MM.1S (cell line): ENCODE results near the gene ITPR1.

Source experiments
- EZH2 ChIP-seq: fragments of 300-600 bp; sonication (generic); optimal IDR thresholded peaks from 2 replicates; pipeline ENCODE3; 2017; ENCODE audit warnings: low read depth, mild to moderate bottlenecking, antibody characterized with exemption, low read length, mixed read lengths
- TF ChIP-seq, protein P1 (sequence below): fragments of 300-600 bp; sonication (generic); IDR thresholded peaks from 2 replicates; pipeline ENCODE4 v1.5.1; 2016; ENCODE audit warnings: antibody characterized with exemption, low read length, mixed read lengths

DNA sequence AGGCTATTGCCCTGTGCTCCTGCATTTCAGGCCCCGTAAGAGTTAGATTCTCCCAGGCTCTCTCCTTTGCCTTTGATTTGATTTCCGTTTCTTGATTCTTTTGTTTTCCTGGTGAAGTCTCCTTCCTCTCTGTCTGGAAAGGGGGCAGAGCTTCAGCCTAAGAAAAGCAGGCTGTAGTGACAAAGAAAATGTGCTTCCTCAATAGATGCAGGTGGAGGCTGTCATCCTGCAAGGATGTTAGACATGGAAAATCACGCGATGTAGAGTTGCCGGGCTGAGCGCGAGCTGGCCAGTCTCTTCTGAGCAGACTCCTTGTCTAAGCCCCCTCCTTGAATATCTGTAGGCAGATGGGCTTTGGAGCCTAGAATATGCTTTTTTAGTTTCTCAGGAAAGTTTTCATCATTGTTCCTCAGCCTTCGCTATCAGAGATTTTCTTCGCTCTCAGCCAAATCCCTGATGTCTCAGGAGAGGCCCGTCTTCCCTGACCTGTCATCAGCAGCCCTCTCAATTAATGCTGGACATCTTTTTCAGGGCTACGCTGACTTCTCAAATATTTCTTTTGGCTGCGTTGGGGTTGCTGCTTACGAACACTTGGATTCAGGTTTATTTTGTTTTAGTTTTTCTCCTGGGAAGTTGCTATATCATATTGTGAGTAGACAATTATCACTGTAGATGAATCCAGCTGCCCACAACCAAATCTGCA lies 163.6 kb downstream of the ITPR1 start:
- TF ChIP-seq, protein P1, sequence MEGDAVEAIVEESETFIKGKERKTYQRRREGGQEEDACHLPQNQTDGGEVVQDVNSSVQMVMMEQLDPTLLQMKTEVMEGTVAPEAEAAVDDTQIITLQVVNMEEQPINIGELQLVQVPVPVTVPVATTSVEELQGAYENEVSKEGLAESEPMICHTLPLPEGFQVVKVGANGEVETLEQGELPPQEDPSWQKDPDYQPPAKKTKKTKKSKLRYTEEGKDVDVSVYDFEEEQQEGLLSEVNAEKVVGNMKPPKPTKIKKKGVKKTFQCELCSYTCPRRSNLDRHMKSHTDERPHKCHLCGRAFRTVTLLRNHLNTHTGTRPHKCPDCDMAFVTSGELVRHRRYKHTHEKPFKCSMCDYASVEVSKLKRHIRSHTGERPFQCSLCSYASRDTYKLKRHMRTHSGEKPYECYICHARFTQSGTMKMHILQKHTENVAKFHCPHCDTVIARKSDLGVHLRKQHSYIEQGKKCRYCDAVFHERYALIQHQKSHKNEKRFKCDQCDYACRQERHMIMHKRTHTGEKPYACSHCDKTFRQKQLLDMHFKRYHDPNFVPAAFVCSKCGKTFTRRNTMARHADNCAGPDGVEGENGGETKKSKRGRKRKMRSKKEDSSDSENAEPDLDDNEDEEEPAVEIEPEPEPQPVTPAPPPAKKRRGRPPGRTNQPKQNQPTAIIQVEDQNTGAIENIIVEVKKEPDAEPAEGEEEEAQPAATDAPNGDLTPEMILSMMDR, result no peak
- no peak for TF ChIP-seq EZH2
